NCI-H2227 treated with DMSO at 0.1 percent for 48 hours (cell line): ENCODE data around the gene CCDC171.

Experiments used
- DNase-seq: peaks from one replicate; lab custom pipeline; 2025; lab: John Stamatoyannopoulos, UW

The CCDC171 gene

GRCh38 chr9:15882883-15883282 lies 330.0 kb downstream of the CCDC171 start:
- no peak for DNase-seq

- DNase-seq = no peak
These were observed 332.6 kb downstream of the CCDC171 start for GRCh38 chr9:15885464-15885863.

GRCh38 chr9:15889555-15889954 lies 336.7 kb downstream of the CCDC171 start:
- DNase-seq = no peak

GRCh38 chr9:15901572-15901971 lies 348.7 kb downstream of the CCDC171 start:
- DNase-seq = no peak

GRCh38 chr9:15909297-15909696 lies 356.5 kb downstream of the CCDC171 start:
- DNase-seq = no peak

- DNase-seq = no peak
These were observed 362.9 kb downstream of the CCDC171 start for GRCh38 chr9:15915711-15916110.

- DNase-seq = no peak
These were observed 374.3 kb downstream of the CCDC171 start for GRCh38 chr9:15927161-15927560.

GRCh38 chr9:15935661-15936305 lies 382.9 kb downstream of the CCDC171 start:
- no peak for DNase-seq

GRCh38 chr9:15936306-15936921 lies 383.6 kb downstream of the CCDC171 start:
- DNase-seq = no peak

- DNase-seq = no peak
These were observed 390.1 kb downstream of the CCDC171 start for GRCh38 chr9:15942831-15943424.

GRCh38 chr9:15944341-15944740 lies 391.5 kb downstream of the CCDC171 start:
- no peak for DNase-seq

GRCh38 chr9:15959663-15960062 lies 406.8 kb downstream of the CCDC171 start:
- no peak for DNase-seq

GRCh38 chr9:15961217-15961616 lies 408.4 kb downstream of the CCDC171 start:
- no peak for DNase-seq

- no peak for DNase-seq
These were observed 412.5 kb downstream of the CCDC171 start for GRCh38 chr9:15965246-15965745.

- no peak for DNase-seq
These were observed 413.6 kb downstream of the CCDC171 start for GRCh38 chr9:15966471-15966870.

GRCh38 chr9:15967068-15967467 lies 414.2 kb downstream of the CCDC171 start:
- no peak for DNase-seq

GRCh38 chr9:15972760-15973159 lies 419.9 kb downstream of the CCDC171 start:
- no peak for DNase-seq

GRCh38 chr9:15975101-15975778 lies 422.4 kb downstream of the CCDC171 start:
- no peak for DNase-seq

GRCh38 chr9:15977438-15977837 lies 424.6 kb downstream of the CCDC171 start:
- DNase-seq = no peak

GRCh38 chr9:15982182-15982581 lies 429.3 kb downstream of the CCDC171 start:
- DNase-seq = peak; percentile 72

- no peak for DNase-seq
These were observed 446.8 kb downstream of the CCDC171 start for GRCh38 chr9:15999422-16000339.

- no peak for DNase-seq
These were observed 448.0 kb downstream of the CCDC171 start for GRCh38 chr9:16000811-16001210.
